SU-DHL-6 (cell line): ENCODE data around the gene DYTN.

Source experiments
- H2AFZ ChIP-seq: fragments of 200-600 bp; sonication (generic); 2 replicates; pipeline ENCODE4 v1.6.1; 2014; ENCODE audit warnings: low read depth, mild to moderate bottlenecking, moderate library complexity, mixed read lengths, antibody characterized with exemption, low read length; ENCODE audit not compliant: severe bottlenecking
- H3F3A ChIP-seq: fragments of 200-600 bp; shearing (Covaris generic); 2 replicates; pipeline ENCODE4 v1.6.0; 2016; ENCODE audit warnings: antibody characterized with exemption, mild to moderate bottlenecking; ENCODE audit not compliant: insufficient read depth
- H3K27ac ChIP-seq: fragments of 200-600 bp; sonication (generic); 2 replicates; pipeline ENCODE4 v1.5.1; 2016; ENCODE audit warnings: low read depth, mild to moderate bottlenecking, low read length, moderate library complexity, mixed read lengths
- H3K27me3 ChIP-seq: fragments of 200-600 bp; sonication (generic), shearing (Covaris generic); 2 replicates; pipeline ENCODE4 v1.6.0; 2014; ENCODE audit warnings: mild to moderate bottlenecking, low read length
- H3K36me3 ChIP-seq: fragments of 200-600 bp; sonication (generic); 2 replicates; pipeline ENCODE4 v1.6.1; 2014; ENCODE audit warnings: mild to moderate bottlenecking, low read length, mixed read lengths
- H3K4me2 ChIP-seq: fragments of 300-600, 200-600 bp; shearing (Covaris generic), sonication (generic); 2 replicates; pipeline ENCODE4 v1.6.0; 2014; ENCODE audit warnings: low read length, low read depth, mild to moderate bottlenecking; ENCODE audit not compliant: poor library complexity, severe bottlenecking
- H3K4me3 ChIP-seq: fragments of 200-600 bp; sonication (generic); 2 replicates; pipeline ENCODE4 v1.5.1; 2014; ENCODE audit warnings: antibody characterized with exemption, low read length, mild to moderate bottlenecking, mixed read lengths; ENCODE audit not compliant: insufficient read depth, poor library complexity, severe bottlenecking
- H3K79me2 ChIP-seq: fragments of 200-600 bp; sonication (generic); 2 replicates; pipeline ENCODE4 v1.6.1; 2014; ENCODE audit warnings: mild to moderate bottlenecking, low read length, moderate library complexity; ENCODE audit not compliant: insufficient read depth
- H3K9ac ChIP-seq: fragments of 200-600 bp; sonication (generic); 2 replicates; pipeline ENCODE4 v1.7.0; 2014; ENCODE audit warnings: mild to moderate bottlenecking, low read length
- H3K9me2 ChIP-seq: fragments of 200-600 bp; sonication (generic); replicated peaks from 2 replicates; pipeline ENCODE4 v1.6.1; 2014; ENCODE audit warnings: low read length; ENCODE audit not compliant: insufficient read depth
- H3K9me3 ChIP-seq: fragments of 200-600 bp; sonication (generic); 2 replicates; pipeline ENCODE4 v1.6.1; 2014; ENCODE audit warnings: low read length, mixed read lengths; ENCODE audit not compliant: insufficient read depth
- H4K20me1 ChIP-seq: fragments of 200-600 bp; sonication (generic); 2 replicates; pipeline ENCODE4 v1.6.1; 2014; ENCODE audit warnings: low read depth, mild to moderate bottlenecking, antibody characterized with exemption, low read length, moderate library complexity, mixed read lengths
- CTCF ChIP-seq: fragments of 200-600 bp; sonication (generic); IDR thresholded peaks from one replicate; pipeline ENCODE4 v1.5.1; 2017; ENCODE audit warnings: antibody characterized with exemption, mild to moderate bottlenecking, low read length, moderate library complexity; ENCODE audit not compliant: insufficient read depth, poor library complexity, severe bottlenecking
- EZH2phosphoT487 ChIP-seq: fragments of 200-600 bp; sonication (generic), shearing (Covaris generic); conservative IDR thresholded peaks from 2 replicates; pipeline ENCODE4 v1.6.1; 2018; ENCODE audit warnings: mild to moderate bottlenecking, antibody characterized with exemption, low read length, moderate library complexity, mixed read lengths

The DYTN gene

GRCh38 chr2:206707164-206707701 is 11.0 kb downstream of the DYTN start:
- Histone ChIP-seq H3K79me2 (no peaks in the 10 kb centered on the region), H3K9me3 (no peaks in the 10 kb centered on the region), H3K27ac (no peak overlapping the region), H3K36me3 (no peaks in the 10 kb centered on the region), H3K9ac (no peak overlapping the region), H2AFZ (no peak overlapping the region), H3K4me3 (no peak overlapping the region), H3K9me2 (no peaks in the 10 kb centered on the region), H4K20me1 (no peaks in the 10 kb centered on the region), H3K4me2 (no peak overlapping the region), H3F3A (no peaks in the 10 kb centered on the region), H3K27me3 (no peaks in the 10 kb centered on the region)
- TF ChIP-seq CTCF (no peak), EZH2phosphoT487 (no peak)

- Histone ChIP-seq H3K36me3 (no peaks in the 10 kb centered on the region), H3K9me2 (no peaks in the 10 kb centered on the region), H3K9ac (no peak overlapping the region), H3K4me3 (no peak overlapping the region), H3K27me3 (no peaks in the 10 kb centered on the region), H3K4me2 (no peak overlapping the region), H3K79me2 (no peaks in the 10 kb centered on the region), H3K27ac (no peak overlapping the region), H4K20me1 (no peaks in the 10 kb centered on the region), H2AFZ (no peak overlapping the region), H3F3A (no peaks in the 10 kb centered on the region), H3K9me3 (no peaks in the 10 kb centered on the region)
- TF ChIP-seq EZH2phosphoT487 (no peak), CTCF (no peak)
These were observed 16.1 kb downstream of the DYTN start for GRCh38 chr2:206701952-206702605.

- Histone ChIP-seq H4K20me1 (no peaks in the 10 kb centered on the region), H3K4me2 (no peak overlapping the region), H3K9ac (no peak overlapping the region), H3K27me3 (no peaks in the 10 kb centered on the region), H3K27ac (no peak overlapping the region), H3K79me2 (no peaks in the 10 kb centered on the region), H3K4me3 (no peak overlapping the region), H3K9me3 (no peaks in the 10 kb centered on the region), H3K36me3 (no peaks in the 10 kb centered on the region), H3F3A (no peaks in the 10 kb centered on the region), H2AFZ (no peak overlapping the region), H3K9me2 (no peaks in the 10 kb centered on the region)
- TF ChIP-seq EZH2phosphoT487 (no peak), CTCF (no peak)
These were observed 18.0 kb downstream of the DYTN start for GRCh38 chr2:206700156-206700555.
